Mesenchymal stem cell (in vitro differentiated cells and primary cell): ENCODE measurements around the gene BICD2.

Experiments
- DNase-seq: peaks from one replicate; pipeline ENCODE4 v3.0.0-alpha.2; 2013
- H2AFZ ChIP-seq: one replicate; pipeline ENCODE4 v1.6.1; 2013; ENCODE audit warnings: low read depth, mild to moderate bottlenecking, control low read depth, inconsistent platforms, low read length, moderate library complexity
- H2AK5ac ChIP-seq: 2 replicates; pipeline ENCODE4 v1.6.1; 2013; ENCODE audit warnings: low read length, moderate library complexity, mild to moderate bottlenecking, inconsistent platforms; ENCODE audit not compliant: severe bottlenecking
- H2BK120ac ChIP-seq: one replicate; pipeline ENCODE4 v1.6.1; 2013; ENCODE audit warnings: low read depth, mild to moderate bottlenecking, inconsistent platforms, low read length, moderate library complexity
- H2BK12ac ChIP-seq, 2 experiments: one replicate each; pipeline ENCODE4 v1.6.1; 2013; ENCODE audit warnings: inconsistent platforms in 2 of 2, low read length in 2 of 2, mild to moderate bottlenecking in 2 of 2, moderate library complexity in 2 of 2, control low read depth in 1 of 2
- H2BK15ac ChIP-seq: one replicate; pipeline ENCODE4 v1.6.1; 2013; ENCODE audit warnings: mild to moderate bottlenecking, low read depth, inconsistent platforms; ENCODE audit not compliant: poor library complexity, severe bottlenecking
- H2BK5ac ChIP-seq: 2 replicates; pipeline ENCODE4 v1.6.1; 2013; ENCODE audit warnings: low read depth, mild to moderate bottlenecking, low read length, control low read depth, inconsistent platforms; ENCODE audit not compliant: poor library complexity, severe bottlenecking
- H3K14ac ChIP-seq, 2 experiments: one replicate each; pipeline ENCODE4 v1.6.1; 2013; ENCODE audit warnings: inconsistent platforms in 2 of 2, low read length in 2 of 2, control low read depth in 1 of 2, mild to moderate bottlenecking in 1 of 2, moderate library complexity in 1 of 2
- H3K18ac ChIP-seq, 2 experiments: one replicate each; pipeline ENCODE4 v1.6.1; 2013; ENCODE audit warnings: inconsistent platforms in 2 of 2, low read length in 2 of 2, control low read depth in 1 of 2, low read depth in 1 of 2, mild to moderate bottlenecking in 1 of 2
- H3K23ac ChIP-seq, 2 experiments: one replicate each; pipeline ENCODE4 v1.6.1; 2013; ENCODE audit warnings: inconsistent platforms in 2 of 2, low read length in 2 of 2, mild to moderate bottlenecking in 2 of 2, moderate library complexity in 2 of 2, control low read depth in 1 of 2
- H3K27ac ChIP-seq: 2 replicates; pipeline ENCODE4 v1.5.1; 2013; ENCODE audit warnings: mild to moderate bottlenecking, moderate library complexity, low read length, control low read depth, inconsistent platforms; ENCODE audit not compliant: poor library complexity, severe bottlenecking
- H3K27me3 ChIP-seq, 2 experiments: 2 replicates each; pipeline versions ENCODE4 v1.6.1 to v1.7.0; 2013; ENCODE audit warnings: low read length in 2 of 2, mild to moderate bottlenecking in 2 of 2, moderate library complexity in 2 of 2, control low read depth in 1 of 2, inconsistent platforms in 1 of 2; ENCODE audit not compliant: control insufficient read depth in 1 of 2, insufficient read depth in 1 of 2
- H3K36me3 ChIP-seq, 2 experiments: 2 replicates each; pipeline versions ENCODE4 v1.6.1 to v1.7.0; 2013; ENCODE audit warnings: low read length in 2 of 2, control low read depth in 1 of 2, inconsistent platforms in 1 of 2, low read depth in 1 of 2, mild to moderate bottlenecking in 1 of 2; ENCODE audit not compliant: insufficient read depth in 2 of 2, control insufficient read depth in 1 of 2
- H3K4ac ChIP-seq, 2 experiments: one replicate each; pipeline ENCODE4 v1.6.1; 2013; ENCODE audit warnings: inconsistent platforms in 2 of 2, low read length in 2 of 2, mild to moderate bottlenecking in 2 of 2, moderate library complexity in 2 of 2, control low read depth in 1 of 2, low read depth in 1 of 2
- H3K4me1 ChIP-seq: 2 replicates; pipeline ENCODE4 v1.6.1; 2013; ENCODE audit warnings: low read depth, low read length, control low read depth; ENCODE audit not compliant: control insufficient read depth, insufficient read depth
- H3K4me2 ChIP-seq: 2 replicates; pipeline ENCODE4 v1.6.1; 2013; ENCODE audit warnings: low read length, mild to moderate bottlenecking, inconsistent platforms; ENCODE audit not compliant: poor library complexity, severe bottlenecking
- H3K4me3 ChIP-seq, 2 experiments: 2 replicates each; pipeline versions ENCODE4 v1.5.1 to v1.7.0; 2013; ENCODE audit warnings: low read length in 2 of 2, mild to moderate bottlenecking in 2 of 2, control low read depth in 1 of 2, low read depth in 1 of 2; ENCODE audit not compliant: insufficient read depth in 1 of 2
- H3K79me1 ChIP-seq: replicated peaks from 2 replicates; pipeline ENCODE4 v1.6.1; 2013; ENCODE audit warnings: mild to moderate bottlenecking, control low read depth, low read length, inconsistent platforms; ENCODE audit not compliant: poor library complexity, severe bottlenecking
- H3K9ac ChIP-seq: 2 replicates; pipeline ENCODE4 v1.7.0; 2013; ENCODE audit warnings: mild to moderate bottlenecking, low read length, moderate library complexity
- H3K9me3 ChIP-seq: 2 replicates; pipeline ENCODE4 v1.7.0; 2013; ENCODE audit warnings: mild to moderate bottlenecking, low read length; ENCODE audit not compliant: control insufficient read depth
- H4K8ac ChIP-seq: one replicate; pipeline ENCODE4 v1.6.1; 2013; ENCODE audit warnings: inconsistent platforms, mild to moderate bottlenecking, low read length, moderate library complexity
- H4K91ac ChIP-seq: one replicate; pipeline ENCODE4 v1.6.1; 2013; ENCODE audit warnings: mild to moderate bottlenecking, low read length, inconsistent platforms
- WGBS: methylation state at CpG from one replicate; pipeline ENCODE4 v1.1.7; 2013; ENCODE audit warnings: mixed read lengths; 5-methylcytosine and 5-hydroxymethylcytosine counted together

Gene BICD2

DNA sequence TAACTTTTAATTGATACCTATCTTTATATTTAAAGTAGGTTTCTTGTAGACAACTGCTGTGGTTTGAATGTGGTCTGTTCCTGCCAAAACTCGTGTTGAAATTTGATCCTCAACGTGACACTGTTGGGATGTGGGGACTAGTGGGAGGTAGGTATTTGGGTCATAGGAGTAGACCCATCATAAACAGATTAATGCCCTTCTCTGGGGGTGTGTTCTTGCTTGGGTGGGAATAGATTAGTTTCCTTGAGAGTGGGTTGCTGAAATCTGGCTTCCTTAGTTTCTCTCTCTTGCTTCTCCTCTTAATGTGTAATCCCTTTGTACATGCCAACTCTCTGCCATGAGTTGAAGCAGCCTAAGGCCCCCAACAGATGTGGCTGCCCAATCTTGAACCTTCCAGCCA, 60.1 kb downstream of the BICD2 start:
- H3K79me1 ChIP-seq = peaks cover 8% of the 10 kb centered on the region
- no peak overlapping the region for H3K4me2 ChIP-seq
- H3K27me3 ChIP-seq = no peaks in the 10 kb centered on the region
- no peak overlapping the region for H2AFZ ChIP-seq
- no peak overlapping the region for H2BK15ac ChIP-seq
- H2AK5ac ChIP-seq = no peak overlapping the region
- no peak overlapping the region for H3K4ac ChIP-seq
- H3K4me3 ChIP-seq = no peak overlapping the region
- H3K23ac ChIP-seq = no peak overlapping the region
- no peak overlapping the region for H4K8ac ChIP-seq
- WGBS = 94% methylated on average over 2 of the region's 2 CpGs
- H2BK120ac ChIP-seq = no peak overlapping the region
- H2BK5ac ChIP-seq = no peak overlapping the region
- no peaks in the 10 kb centered on the region for H3K4me1 ChIP-seq
- no peak for DNase-seq
- no peak overlapping the region for H2BK12ac ChIP-seq
- no peak overlapping the region for H3K14ac ChIP-seq
- H3K9me3 ChIP-seq = no peaks in the 10 kb centered on the region
- H3K27ac ChIP-seq = no peak overlapping the region
- no peak overlapping the region for H4K91ac ChIP-seq
- no peak overlapping the region for H3K18ac ChIP-seq
- peaks cover 1 to 3% of the 10 kb centered on the region in 2 experiments for H3K36me3 ChIP-seq
- H3K9ac ChIP-seq = no peak overlapping the region

GRCh38 chr9:92696619-92697018, 68.0 kb downstream of the BICD2 start:
- no peak overlapping the region for H3K9ac ChIP-seq
- H4K91ac ChIP-seq = no peak overlapping the region
- no peak overlapping the region for H2AK5ac ChIP-seq
- no peaks in the 10 kb centered on the region for H3K27me3 ChIP-seq
- no peak overlapping the region for H2BK5ac ChIP-seq
- H3K27ac ChIP-seq = no peak overlapping the region
- no peak overlapping the region for H3K18ac ChIP-seq
- H3K36me3 ChIP-seq = no peaks in the 10 kb centered on the region
- no peak overlapping the region for H3K14ac ChIP-seq
- WGBS = 68% methylated on average over 1 of the region's 1 CpG
- no peak overlapping the region for H2BK12ac ChIP-seq
- no peak overlapping the region for H3K4me3 ChIP-seq
- H3K4me2 ChIP-seq = no peak overlapping the region
- peaks cover 43% of the 10 kb centered on the region for H3K9me3 ChIP-seq
- H2AFZ ChIP-seq = no peak overlapping the region
- no peak overlapping the region for H2BK15ac ChIP-seq
- no peak overlapping the region for H3K23ac ChIP-seq
- H3K4ac ChIP-seq = no peak overlapping the region
- H4K8ac ChIP-seq = no peak overlapping the region
- H2BK120ac ChIP-seq = no peak overlapping the region
- no peaks in the 10 kb centered on the region for H3K79me1 ChIP-seq
- no peak for DNase-seq
- no peaks in the 10 kb centered on the region for H3K4me1 ChIP-seq

DNA sequence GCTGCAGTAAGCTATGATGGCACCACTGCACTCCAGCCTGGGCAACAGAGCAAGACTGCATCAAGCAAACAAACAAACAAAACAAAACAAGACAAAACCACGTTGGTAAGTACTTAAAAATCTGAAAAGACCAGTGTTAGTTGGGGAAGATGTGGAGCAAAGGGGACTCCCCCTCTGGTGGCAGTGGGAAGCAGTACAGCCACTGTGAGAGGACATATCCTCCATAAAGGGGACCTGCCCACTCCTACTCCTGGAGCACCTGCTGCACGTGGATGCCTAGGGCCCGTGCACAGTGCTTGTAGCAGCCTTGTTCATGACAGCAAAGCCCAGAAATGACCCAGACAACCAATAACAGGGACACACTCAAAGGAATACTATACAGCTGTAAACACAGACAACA, 77.7 kb downstream of the BICD2 start:
- Histone ChIP-seq H3K9me3 (peaks cover 19% of the 10 kb centered on the region), H3K14ac (no peak overlapping the region), H2AFZ (no peak overlapping the region), H3K27ac (no peak overlapping the region), H3K4ac (no peak overlapping the region), H4K91ac (no peak overlapping the region), H3K18ac (no peak overlapping the region), H3K36me3 (no peaks in the 10 kb centered on the region), H2BK120ac (no peak overlapping the region), H2BK12ac (no peak overlapping the region), H4K8ac (no peak overlapping the region), H2BK5ac (no peak overlapping the region), H2BK15ac (no peak overlapping the region), H3K4me2 (no peak overlapping the region), H2AK5ac (no peak overlapping the region), H3K9ac (no peak overlapping the region), H3K79me1 (no peaks in the 10 kb centered on the region), H3K27me3 (no peaks in the 10 kb centered on the region), H3K23ac (no peak overlapping the region), H3K4me3 (no peak overlapping the region), H3K4me1 (peaks cover 2% of the 10 kb centered on the region)
- WGBS = 54% methylated on average over 3 of the region's 3 CpGs
- peak; percentile 21 for DNase-seq

DNA sequence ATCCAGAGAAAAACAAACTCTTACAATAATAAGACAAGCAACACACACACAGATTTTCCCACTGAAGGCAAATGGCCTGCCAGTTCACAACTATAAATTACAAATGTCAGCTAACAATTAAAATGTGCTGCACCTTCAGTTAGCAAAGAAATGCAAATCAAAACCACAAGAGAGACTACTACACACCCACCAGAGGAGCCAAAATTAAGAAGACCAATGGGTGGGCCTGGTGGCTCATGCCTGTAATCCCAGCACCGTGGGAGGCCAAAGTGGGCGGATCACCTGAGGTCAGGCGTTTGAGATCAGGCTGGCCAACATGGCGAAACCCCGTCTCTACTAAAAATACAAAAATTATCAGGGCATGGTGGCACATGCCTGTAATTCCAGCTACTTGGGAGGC, 79.6 kb downstream of the BICD2 start:
- H3K27ac ChIP-seq = no peak overlapping the region
- no peak overlapping the region for H2BK5ac ChIP-seq
- no peak overlapping the region for H2AK5ac ChIP-seq
- H3K23ac ChIP-seq = no peak overlapping the region
- H4K8ac ChIP-seq = no peak overlapping the region
- no peak overlapping the region for H4K91ac ChIP-seq
- H3K4me1 ChIP-seq = peaks cover 4% of the 10 kb centered on the region
- no peak overlapping the region for H3K4me2 ChIP-seq
- no peak overlapping the region for H2BK15ac ChIP-seq
- H3K9me3 ChIP-seq = peaks cover 4% of the 10 kb centered on the region
- no peak overlapping the region for H2AFZ ChIP-seq
- no peak overlapping the region for H3K14ac ChIP-seq
- WGBS = 90% methylated on average over 5 of the region's 5 CpGs
- H3K27me3 ChIP-seq = no peaks in the 10 kb centered on the region
- H3K4ac ChIP-seq = no peak overlapping the region
- no peaks in the 10 kb centered on the region for H3K79me1 ChIP-seq
- no peak overlapping the region for H2BK12ac ChIP-seq
- H3K18ac ChIP-seq = no peak overlapping the region
- H3K4me3 ChIP-seq = no peak overlapping the region
- no peak overlapping the region for H3K9ac ChIP-seq
- no peak overlapping the region for H2BK120ac ChIP-seq
- H3K36me3 ChIP-seq = no peaks in the 10 kb centered on the region
- DNase-seq = no peak
